K562 (cell line): ENCODE results near the gene PCED1B. TPM values are rescaled to one million over a fixed set of nuclear protein-coding genes. Genes with fewer than 3 reads are reported as not detected.

Experiments used
- ATAC-seq: fragments of 200-7000 bp; cut with Tn5 transposase; 3 replicates; pipeline ENCODE4 v1.9.1; 2020; ENCODE audit warnings: moderate library complexity
- BruUV-seq: library from RNA; stranded (reverse); fragments of 400-500 nt; replicated peaks from 2 replicates; lab custom pipeline; 2021; lab: Mats Ljungman, UMichigan
- CTCF ChIA-PET: fragments of 300-600 bp; formaldehyde crosslinking; extraction: SDS; loops from one replicate; lab custom pipeline; 2021; ENCODE audit warnings: low intra/inter-chr PET ratio; lab: Yijun Ruan, JAX
- POLR2A ChIA-PET: fragments of 300-600, 350-650 bp; sonication (Branson Sonifier 250); formaldehyde crosslinking; extraction: SDS; loops from one replicate; lab custom pipeline; 2021; ENCODE audit warnings: antibody characterized with exemption, inconsistent platforms; lab: Yijun Ruan, JAX
- DNase-seq, 4 experiments: peaks; one replicate each; pipeline versions ENCODE4 v3.0.0 to v3.0.0-alpha.2; 2011 to 2018; ENCODE audit warnings: low spot score in 3 of 4, mixed read lengths in 3 of 4; ENCODE audit errors: extremely low read depth in 1 of 4
- FAIRE-seq: peaks from 2 replicates; lab custom pipeline; 2011; peaks lifted over from hg19 to GRCh38; lab: Jason Lieb, UNC
- H2AFZ ChIP-seq: 2 replicates; pipeline ENCODE4 v1.6.0; 2011; ENCODE audit warnings: low read depth, low read length, control low read depth, inconsistent platforms
- H3K27ac ChIP-seq: fragments of 200-600 bp; 3 replicates; pipeline ENCODE4 v1.8.0; 2011; ENCODE audit warnings: low read depth, mild to moderate bottlenecking, control low read depth, inconsistent platforms, low read length, moderate library complexity, mixed read lengths; ENCODE audit errors: extremely low read depth
- H3K27me3 ChIP-seq, 2 experiments: fragments of 300-600 bp in 1 of 2; 2 replicates in 1 of 2; 3 replicates in 1 of 2; pipeline versions ENCODE4 v1.6.0 to v1.8.0; 2011; ENCODE audit warnings: inconsistent platforms in 2 of 2, low read length in 2 of 2, mild to moderate bottlenecking in 1 of 2, mixed read lengths in 1 of 2, moderate library complexity in 1 of 2; ENCODE audit not compliant: control insufficient read depth in 2 of 2, insufficient read depth in 2 of 2
- H3K36me3 ChIP-seq: fragments of 300-600 bp; 3 replicates; pipeline ENCODE4 v1.8.0; 2011; ENCODE audit warnings: mild to moderate bottlenecking, low read length, inconsistent platforms; ENCODE audit not compliant: control insufficient read depth, insufficient read depth
- H3K4me1 ChIP-seq, 2 experiments: fragments of 200-600 bp in 1 of 2; replicated peaks in 1 of 2; 2 replicates in 1 of 2; 3 replicates in 1 of 2; pipeline versions ENCODE4 v1.5.1 to v1.8.0; 2011; ENCODE audit warnings: inconsistent platforms in 2 of 2, low read length in 2 of 2, mild to moderate bottlenecking in 1 of 2, mixed read lengths in 1 of 2, moderate library complexity in 1 of 2; ENCODE audit not compliant: control insufficient read depth in 2 of 2, insufficient read depth in 2 of 2
- H3K4me2 ChIP-seq: 2 replicates; pipeline ENCODE4 v1.6.1; 2011; ENCODE audit warnings: low read length, control low read depth, inconsistent platforms, mixed read lengths; ENCODE audit not compliant: insufficient read depth
- H3K4me3 ChIP-seq: fragments of 200-600 bp; sonication (generic), shearing (Covaris generic); 2 replicates; pipeline ENCODE4 v1.5.1; 2016; ENCODE audit warnings: control low read depth, inconsistent platforms
- H3K79me2 ChIP-seq: fragments of 200-600 bp; 3 replicates; pipeline ENCODE4 v1.8.0; 2011; ENCODE audit warnings: low read length, inconsistent platforms; ENCODE audit not compliant: control insufficient read depth, insufficient read depth
- H3K9ac ChIP-seq, 2 experiments: 2 replicates each; pipeline versions ENCODE4 v1.6.0 to v1.6.1; 2011; ENCODE audit warnings: low read depth in 2 of 2, low read length in 2 of 2, control low read depth in 1 of 2, inconsistent platforms in 1 of 2, mild to moderate bottlenecking in 1 of 2, mixed read lengths in 1 of 2; ENCODE audit not compliant: insufficient read depth in 1 of 2
- H3K9me1 ChIP-seq: one replicate; pipeline ENCODE4 v1.6.0; 2011; ENCODE audit warnings: inconsistent platforms, mild to moderate bottlenecking, low read length, moderate library complexity; ENCODE audit not compliant: control insufficient read depth, insufficient read depth
- H3K9me3 ChIP-seq: replicated peaks from 2 replicates; pipeline ENCODE4 v1.5.1; 2011; ENCODE audit warnings: low read depth, low read length, inconsistent platforms; ENCODE audit not compliant: control insufficient read depth, insufficient read depth
- H4K20me1 ChIP-seq: replicated peaks from 2 replicates; pipeline ENCODE4 v1.6.1; 2011; ENCODE audit warnings: low read length, inconsistent platforms, mixed read lengths; ENCODE audit not compliant: control insufficient read depth, insufficient read depth
- BACH1 ChIP-seq: fragments of 200-800 bp; sonication (Bioruptor generic); IDR thresholded peaks from 2 replicates; pipeline ENCODE4 v1.6.1; 2016; ENCODE audit warnings: missing genetic modification characterization, missing compliant biosample characterization
- CBFA2T2 ChIP-seq: fragments of 450-650 bp; conservative IDR thresholded peaks from 2 replicates; pipeline ENCODE4 v1.6.1; 2017; ENCODE audit warnings: mild to moderate bottlenecking
- CBFA2T3 ChIP-seq: fragments of 450-650 bp; IDR thresholded peaks from 2 replicates; pipeline ENCODE4 v1.6.1; 2017
- CEBPB ChIP-seq: fragments of 450-650 bp; IDR thresholded peaks from 2 replicates; pipeline ENCODE4 v1.6.1; 2016; ENCODE audit warnings: missing genetic modification characterization, missing compliant biosample characterization
- FOSL1 ChIP-seq: fragments of 200-800 bp; sonication (Bioruptor generic); conservative IDR thresholded peaks from 2 replicates; pipeline ENCODE4 v1.6.1; 2016; ENCODE audit warnings: missing genetic modification characterization, missing compliant biosample characterization
- KDM1A ChIP-seq, 2 experiments: fragments of 450-650 bp; IDR thresholded peaks; 2 replicates each; pipeline ENCODE4 v1.6.1; 2016; ENCODE audit warnings: mild to moderate bottlenecking in 2 of 2
- MAFG ChIP-seq: fragments of 450-650 bp; conservative IDR thresholded peaks from 2 replicates; pipeline ENCODE4 v1.6.1; 2016; ENCODE audit warnings: missing genetic modification characterization, missing compliant biosample characterization
- NFE2 ChIP-seq: IDR thresholded peaks from 2 replicates; pipeline ENCODE4 v1.6.1; 2014; ENCODE audit warnings: antibody characterized with exemption, low read depth
- RHOXF2B ChIP-seq: fragments of 250-450 bp; sonication (Bioruptor Pico); conservative IDR thresholded peaks from 2 replicates; pipeline ENCODE4 v1.5.1; 2021
- TAL1 ChIP-seq: fragments of 450-650 bp; IDR thresholded peaks from 2 replicates; pipeline ENCODE4 v1.6.1; 2016; ENCODE audit warnings: mild to moderate bottlenecking
- TCF3 ChIP-seq: sonication (generic); formaldehyde crosslinking; IDR thresholded peaks from 2 replicates; pipeline ENCODE4 v1.4.0; 2020; ENCODE audit warnings: mild to moderate bottlenecking, missing genetic modification reagents
- TEAD4 ChIP-seq, 2 experiments: sonication (generic) in 1 of 2; formaldehyde crosslinking in 1 of 2; IDR thresholded peaks; 2 replicates each; pipeline versions ENCODE4 v1.6.1 to v1.8.0; 2012 to 2022; ENCODE audit warnings: borderline replicate concordance in 1 of 2, inconsistent platforms in 1 of 2, low read length in 1 of 2, mild to moderate bottlenecking in 1 of 2, missing genetic modification reagents in 1 of 2
- whole genome bisulfite sequencing: fragments of 100-300 bp; shearing (Covaris generic); methylation state at CpG from one replicate; pipeline ENCODE4 v1.1.6; 2016; ENCODE audit warnings: low coverage, mixed read lengths; ENCODE audit not compliant: insufficient coverage; ENCODE audit errors: missing lambda C conversion rate; 5-methylcytosine and 5-hydroxymethylcytosine counted together
- in situ Hi-C: fragments of 300-500 bp; cut with MboI; formaldehyde crosslinking; loops from 4 replicates; pipeline ENCODE4 v1.15.0; 2018; ENCODE audit warnings: inconsistent platforms, mixed read lengths
- intact Hi-C: fragments of 100-400 bp; cut with micrococcal nuclease; formaldehyde crosslinking; loops from 2 replicates; pipeline ENCODE4 v1.14.2; 2022
- polyA plus RNA-seq, 8 experiments: library from polyadenylated mRNA; depleted of rRNA in 4 of 8; stranded (reverse) in 5 of 8; unstranded in 3 of 8; fragments of >200 nt; fragmentation: Nextera tagmentation in 2 of 8; fragmentation: Illumina TruSeq in 1 of 8; extraction: Ambion mirVana in 2 of 8; extraction: Trizol in 1 of 8; gene quantifications; 2 replicates each; pipeline versions ENCODE4 v1.2.1 to v1.2.3, GENCODE V29; 2011 to 2014; ENCODE audit warnings: inconsistent platforms in 1 of 8, missing spikeins in 1 of 8
- total RNA-seq, 7 experiments: library from RNA; depleted of rRNA in 6 of 7; stranded (reverse); fragments of >200 nt in 6 of 7; fragmentation: Illumina TruSeq in 2 of 7; extraction: Trizol in 2 of 7; gene quantifications; 2 replicates each; pipeline versions ENCODE4 v1.2.1 to v1.2.3, GENCODE V29; 2011 to 2021; ENCODE audit warnings: low replicate concordance in 1 of 7
- TF ChIP-seq, protein P1 (sequence below): fragments of 250-450 bp; sonication (Bioruptor Pico); IDR thresholded peaks from 2 replicates; pipeline ENCODE4 v1.5.0; 2021
- TF ChIP-seq, protein P2 (sequence below), 2 experiments: fragments of 450-650 bp in 1 of 2; sonication (generic) in 1 of 2; formaldehyde crosslinking in 1 of 2; IDR thresholded peaks in 1 of 2; conservative IDR thresholded peaks in 1 of 2; 2 replicates each; pipeline versions ENCODE4 v1.6.1 to v1.8.1; 2016 to 2023; ENCODE audit warnings: mild to moderate bottlenecking in 2 of 2, moderate library complexity in 2 of 2, inconsistent platforms in 1 of 2, missing genetic modification reagents in 1 of 2
- TF ChIP-seq, protein P3 (sequence below): IDR thresholded peaks from 2 replicates; pipeline ENCODE4 v1.6.1; 2014; ENCODE audit warnings: antibody characterized with exemption
- TF ChIP-seq, protein P4 (sequence below): fragments of 250-450 bp; sonication (Bioruptor Pico); IDR thresholded peaks from 2 replicates; pipeline ENCODE4 v1.8.0; 2022; ENCODE audit warnings: moderate library complexity, mild to moderate bottlenecking, inconsistent platforms

The PCED1B gene
- total and polyA plus RNA-seq, 9 of the 15 experiments (the other 6 are each of a cell fraction or from before 2014, with no cell fraction given), result 1.2 to 9.3 (median 2.5) TPM

DNA sequence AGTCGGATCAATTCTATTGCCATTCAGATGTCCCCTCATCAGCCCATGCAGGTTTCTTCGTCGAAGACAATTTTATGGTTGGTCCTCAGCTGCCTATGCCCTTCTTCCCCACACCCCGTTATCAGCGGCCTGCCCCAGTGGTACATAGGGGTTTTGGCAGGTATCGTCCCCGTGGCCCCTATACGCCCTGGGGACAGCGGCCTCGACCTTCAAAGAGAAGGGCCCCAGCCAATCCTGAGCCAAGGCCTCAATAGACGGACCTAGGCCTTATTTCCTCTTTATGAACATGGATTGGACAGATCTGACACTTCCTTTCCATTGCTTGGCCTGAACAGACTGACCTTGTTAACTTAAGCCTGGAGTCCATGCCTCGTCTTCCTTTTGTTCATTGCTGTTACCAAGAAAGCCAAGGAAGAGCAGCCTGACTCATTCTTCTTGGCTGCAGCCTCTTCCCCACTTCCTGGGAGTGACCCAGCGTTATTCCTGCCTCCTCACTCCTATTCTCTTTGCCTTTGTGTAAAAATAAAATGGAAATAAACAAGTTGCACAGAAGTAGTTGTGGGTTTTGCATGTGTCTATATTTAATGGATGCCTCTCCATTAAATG is 156.8 kb downstream of the PCED1B start (continued):
- TF ChIP-seq MAFG (tag), result no peak
- TF ChIP-seq NFE2, result peak; percentile 40; the same call in 1 of the 2 replicates
- TF ChIP-seq FOSL1 (tag), result peak; percentile 29; the same call in 1 of the 2 replicates
- TF ChIP-seq, protein P1, sequence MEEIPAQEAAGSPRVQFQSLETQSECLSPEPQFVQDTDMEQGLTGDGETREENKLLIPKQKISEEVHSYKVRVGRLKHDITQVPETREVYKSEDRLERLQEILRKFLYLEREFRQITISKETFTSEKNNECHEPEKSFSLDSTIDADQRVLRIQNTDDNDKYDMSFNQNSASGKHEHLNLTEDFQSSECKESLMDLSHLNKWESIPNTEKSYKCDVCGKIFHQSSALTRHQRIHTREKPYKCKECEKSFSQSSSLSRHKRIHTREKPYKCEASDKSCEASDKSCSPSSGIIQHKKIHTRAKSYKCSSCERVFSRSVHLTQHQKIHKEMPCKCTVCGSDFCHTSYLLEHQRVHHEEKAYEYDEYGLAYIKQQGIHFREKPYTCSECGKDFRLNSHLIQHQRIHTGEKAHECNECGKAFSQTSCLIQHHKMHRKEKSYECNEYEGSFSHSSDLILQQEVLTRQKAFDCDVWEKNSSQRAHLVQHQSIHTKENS (CRISPR knock-in tag), result no peak

DNA sequence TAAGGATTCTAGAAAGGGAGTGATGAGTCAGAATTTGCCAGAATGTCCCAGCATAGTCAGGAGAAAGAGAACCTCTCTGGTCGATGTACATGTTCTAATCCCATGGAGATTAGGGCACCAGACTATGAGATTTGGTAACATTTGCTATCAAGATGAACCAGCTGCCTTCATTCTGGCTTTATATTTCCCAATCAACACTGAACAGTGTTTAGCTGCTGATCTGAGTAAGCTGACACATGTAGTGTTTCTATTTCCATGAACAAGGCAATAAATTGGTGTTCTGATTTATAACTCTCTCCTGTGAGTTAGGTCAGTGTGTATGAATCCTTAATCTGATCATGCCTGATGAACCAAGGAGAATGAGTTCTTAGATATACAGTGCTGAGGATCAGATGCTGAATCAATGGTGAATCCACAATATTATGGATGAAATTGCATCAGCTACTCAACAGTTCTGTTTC is 158.4 kb downstream of the PCED1B start:
- ATAC-seq (no peak), FAIRE-seq (no peak), DNase-seq (no peak)
- Histone ChIP-seq H3K9ac (no peak overlapping the region), H3K4me1 (peaks cover 0 to 15% of the 10 kb centered on the region in 2 experiments; a peak in 3 of 5 replicates), H3K4me2 (no peak overlapping the region), H4K20me1 (no peaks in the 10 kb centered on the region), H3K36me3 (peaks cover 4% of the 10 kb centered on the region; the same call in 1 of the 3 replicates), H3K9me1 (no peaks in the 10 kb centered on the region), H3K27me3 (no peaks in the 10 kb centered on the region; a peak in 1 of 5 replicates), H3K9me3 (peaks cover 2% of the 10 kb centered on the region), H3K27ac (no peak overlapping the region), H3K79me2 (no peaks in the 10 kb centered on the region), H3K4me3 (no peak overlapping the region), H2AFZ (no peak overlapping the region)
- CTCF ChIA-PET, result no interaction called here
- intact Hi-C loops (no loop called here), in situ Hi-C loops (no loop called here)
- POLR2A ChIA-PET, result no interaction called here
- 14% methylated on average over 1 of the region's 1 CpG for WGBS
- BruUV-seq, result no TSS peak
- TF ChIP-seq, protein P2, sequence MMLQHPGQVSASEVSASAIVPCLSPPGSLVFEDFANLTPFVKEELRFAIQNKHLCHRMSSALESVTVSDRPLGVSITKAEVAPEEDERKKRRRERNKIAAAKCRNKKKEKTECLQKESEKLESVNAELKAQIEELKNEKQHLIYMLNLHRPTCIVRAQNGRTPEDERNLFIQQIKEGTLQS (IDR thresholded peaks at IDR 0.05), result peak; percentile 48
- TF ChIP-seq, protein P2 (CRISPR knock-in tag; conservative IDR thresholded peaks at IDR 0.05), result no peak
- peak; percentile 67 for TF ChIP-seq CBFA2T3
- no peak for TF ChIP-seq RHOXF2B (CRISPR knock-in tag)
- TF ChIP-seq TEAD4 (IDR thresholded peaks at IDR 0.05; ENCODE audit: low read length), result peak; percentile 43; the same call in 1 of the 2 replicates
- no peak for TF ChIP-seq TEAD4 (CRISPR knock-in tag; IDR thresholded peaks at IDR 0.05; ENCODE audit: borderline replicate concordance)
- peak; percentile 22; the same call in 1 of the 2 replicates for TF ChIP-seq TCF3 (CRISPR knock-in tag)
- peak in 1 of 2 experiments; percentile 68; a peak in 2 of 4 replicates for TF ChIP-seq KDM1A (IDR thresholded peaks at IDR 0.05)
- TF ChIP-seq FOSL1 (tag), result peak; percentile 32; the same call in 1 of the 2 replicates
- TF ChIP-seq CBFA2T2, result peak; percentile 41; the same call in 1 of the 2 replicates
- TF ChIP-seq TAL1, result peak; percentile 31
- TF ChIP-seq BACH1 (tag), result no peak
- TF ChIP-seq, protein P3, sequence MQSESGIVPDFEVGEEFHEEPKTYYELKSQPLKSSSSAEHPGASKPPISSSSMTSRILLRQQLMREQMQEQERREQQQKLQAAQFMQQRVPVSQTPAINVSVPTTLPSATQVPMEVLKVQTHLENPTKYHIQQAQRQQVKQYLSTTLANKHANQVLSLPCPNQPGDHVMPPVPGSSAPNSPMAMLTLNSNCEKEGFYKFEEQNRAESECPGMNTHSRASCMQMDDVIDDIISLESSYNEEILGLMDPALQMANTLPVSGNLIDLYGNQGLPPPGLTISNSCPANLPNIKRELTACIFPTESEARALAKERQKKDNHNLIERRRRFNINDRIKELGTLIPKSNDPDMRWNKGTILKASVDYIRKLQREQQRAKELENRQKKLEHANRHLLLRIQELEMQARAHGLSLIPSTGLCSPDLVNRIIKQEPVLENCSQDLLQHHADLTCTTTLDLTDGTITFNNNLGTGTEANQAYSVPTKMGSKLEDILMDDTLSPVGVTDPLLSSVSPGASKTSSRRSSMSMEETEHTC, result no peak
- TF ChIP-seq CEBPB (tag), result 0 out of 2 replicates have a peak, but pooled peaks have one; percentile 19
- TF ChIP-seq, protein P4, sequence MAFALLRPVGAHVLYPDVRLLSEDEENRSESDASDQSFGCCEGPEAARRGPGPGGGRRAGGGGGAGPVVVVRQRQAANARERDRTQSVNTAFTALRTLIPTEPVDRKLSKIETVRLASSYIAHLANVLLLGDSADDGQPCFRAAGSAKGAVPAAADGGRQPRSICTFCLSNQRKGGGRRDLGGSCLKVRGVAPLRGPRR, result no peak
